Kidney epithelial cell (primary cell): ENCODE measurements around the gene TIMELESS. TPM values are rescaled to one million over a fixed set of nuclear protein-coding genes. Genes with fewer than 3 reads are reported as not detected.
"Not testable (repeated sequence)": the region's sequence is repeated elsewhere in the genome, so short reads cannot be mapped to it uniquely, and the experiment has no call there.

Experiments
- DNase-seq: peaks from one replicate; pipeline ENCODE4 v3.0.0-alpha.2; 2010; ENCODE audit warnings: low read depth
- H3K27me3 ChIP-seq: 2 replicates; pipeline ENCODE4 v1.6.0; 2011; ENCODE audit warnings: low read length; ENCODE audit not compliant: control insufficient read depth, insufficient read depth
- H3K36me3 ChIP-seq: 2 replicates; pipeline ENCODE4 v1.5.1; 2011; ENCODE audit warnings: low read length; ENCODE audit not compliant: control insufficient read depth, insufficient read depth
- H3K4me3 ChIP-seq: 2 replicates; pipeline ENCODE4 v1.5.1; 2011; ENCODE audit warnings: low read depth, mild to moderate bottlenecking, control low read depth, low read length
- CTCF ChIP-seq: IDR thresholded peaks from 2 replicates; pipeline ENCODE4 v1.5.1; 2011; ENCODE audit warnings: mild to moderate bottlenecking, moderate library complexity, low read length, control low read depth, inconsistent platforms; ENCODE audit not compliant: insufficient read depth, poor library complexity, severe bottlenecking
- total RNA-seq: library from RNA; depleted of rRNA; stranded (reverse); fragments of >200 nt; gene quantifications from 2 replicates; pipeline ENCODE4 v1.2.3, GENCODE V29; 2015

Gene TIMELESS
- total RNA-seq = 10.3 and 15.5 TPM in 2 replicates

GRCh38 chr12:56448860-56449621, at the start of gene TIMELESS:
TIMELESS (minus strand) TSS chr12:56449426; CDS start chr12:56434170, 15,256 bp downstream.
- Histone ChIP-seq H3K4me3 (peak within 1 kb of the TSS; percentile 58), H3K36me3 (no peaks in the 10 kb centered on the region), H3K27me3 (no peaks in the 10 kb centered on the region)
- DNase-seq = peak; percentile 59
- TF ChIP-seq CTCF = no peak

GRCh38 chr12:56498126-56498902, 49.1 kb upstream of the TIMELESS start:
- not testable (repeated sequence) for H3K27me3 ChIP-seq, H3K4me3 ChIP-seq, H3K36me3 ChIP-seq, DNase-seq

GRCh38 chr12:56496704-56497103, 47.5 kb upstream of the TIMELESS start:
- DNase-seq, H3K4me3 ChIP-seq, H3K27me3 ChIP-seq, H3K36me3 ChIP-seq: not testable (repeated sequence)
- TF ChIP-seq CTCF = peak; percentile 46

GRCh38 chr12:56494481-56494880, 45.3 kb upstream of the TIMELESS start:
- H3K36me3 ChIP-seq, DNase-seq, H3K4me3 ChIP-seq, H3K27me3 ChIP-seq: not testable (repeated sequence)

GRCh38 chr12:56494106-56494415, 44.8 kb upstream of the TIMELESS start:
- not testable (repeated sequence) for H3K4me3 ChIP-seq, H3K27me3 ChIP-seq, H3K36me3 ChIP-seq, DNase-seq

GRCh38 chr12:56493409-56494105, 44.3 kb upstream of the TIMELESS start:
- DNase-seq, H3K27me3 ChIP-seq, H3K36me3 ChIP-seq, H3K4me3 ChIP-seq: not testable (repeated sequence)

GRCh38 chr12:56490360-56490759, 41.1 kb upstream of the TIMELESS start:
- Histone ChIP-seq H3K36me3 (no peaks in the 10 kb centered on the region), H3K27me3 (peaks cover 19% of the 10 kb centered on the region), H3K4me3 (no peak overlapping the region)
- no peak for DNase-seq
- no peak for TF ChIP-seq CTCF
